H1 (cell line): ENCODE results near the gene EPB41L4B. TPM values are rescaled to one million over a fixed set of nuclear protein-coding genes. Genes with fewer than 3 reads are reported as not detected.

ENCODE experiments used
- CTCF ChIA-PET: fragments of 300-600 bp; sonication (Branson Sonifier 250); formaldehyde crosslinking; loops from one replicate; lab custom pipeline; 2021; ENCODE audit not compliant: partially characterized antibody; lab: Charles Lee
- POLR2A ChIA-PET: fragments of 300-600 bp; sonication (Branson Sonifier 250); formaldehyde crosslinking; loops from one replicate; lab custom pipeline; 2021; ENCODE audit warnings: inconsistent platforms; ENCODE audit not compliant: partially characterized antibody; lab: Charles Lee
- DNase-seq, 2 experiments: peaks; one replicate each; pipeline versions ENCODE4 v3.0.0 to v3.0.0-alpha.2; 2010 to 2022; ENCODE audit warnings: low spot score in 2 of 2, low read depth in 1 of 2, mixed read lengths in 1 of 2
- FAIRE-seq: peaks from 2 replicates; lab custom pipeline; 2011; peaks lifted over from hg19 to GRCh38; lab: Jason Lieb, UNC
- H2AFZ ChIP-seq: 2 replicates; pipeline ENCODE4 v1.8.1; 2012; ENCODE audit warnings: low read length, inconsistent platforms
- H2AK5ac ChIP-seq: 2 replicates; pipeline ENCODE4 v1.6.1; 2013; ENCODE audit warnings: low read depth, low read length
- H2BK120ac ChIP-seq: replicated peaks from 2 replicates; pipeline ENCODE3; 2013; ENCODE audit warnings: low read depth, low read length, inconsistent platforms
- H2BK12ac ChIP-seq: 2 replicates; pipeline ENCODE4 v1.6.1; 2013; ENCODE audit warnings: low read depth, low read length
- H2BK15ac ChIP-seq: 2 replicates; pipeline ENCODE4 v1.6.1; 2013; ENCODE audit warnings: low read length
- H2BK20ac ChIP-seq: 2 replicates; pipeline ENCODE4 v1.6.1; 2013; ENCODE audit warnings: low read length
- H2BK5ac ChIP-seq: 2 replicates; pipeline ENCODE4 v1.6.1; 2013; ENCODE audit warnings: low read depth, low read length
- H3K14ac ChIP-seq: 2 replicates; pipeline ENCODE4 v1.6.1; 2013; ENCODE audit warnings: inconsistent platforms; ENCODE audit not compliant: insufficient read length
- H3K18ac ChIP-seq: 2 replicates; pipeline ENCODE4 v1.6.1; 2013; ENCODE audit warnings: low read length; ENCODE audit errors: extremely low read depth
- H3K23ac ChIP-seq: 2 replicates; pipeline ENCODE4 v1.6.1; 2013; ENCODE audit warnings: inconsistent platforms; ENCODE audit not compliant: insufficient read length
- H3K23me2 ChIP-seq: 2 replicates; pipeline ENCODE4 v1.6.1; 2013; ENCODE audit warnings: low read depth, low read length
- H3K27ac ChIP-seq: 2 replicates; pipeline ENCODE4 v1.6.1; 2011; ENCODE audit warnings: low read depth, low read length, inconsistent platforms
- H3K27me3 ChIP-seq, 4 experiments: replicated peaks in 1 of 4; 1 replicate in 1 of 4; 2 replicates in 3 of 4; pipeline versions ENCODE4 v1.6.1 to v1.8.1; 2011 to 2013; ENCODE audit warnings: low read length in 3 of 4, mild to moderate bottlenecking in 3 of 4, inconsistent platforms in 2 of 4, mixed read lengths in 2 of 4, moderate library complexity in 1 of 4; ENCODE audit not compliant: control insufficient read depth in 3 of 4, insufficient read depth in 3 of 4; ENCODE audit errors: extremely low read depth in 1 of 4
- H3K36me3 ChIP-seq, 4 experiments: 2 replicates each; pipeline versions ENCODE4 v1.6.1 to v1.8.1; 2011 to 2013; ENCODE audit warnings: mild to moderate bottlenecking in 4 of 4, low read length in 3 of 4, moderate library complexity in 2 of 4, control low read depth in 1 of 4, inconsistent platforms in 1 of 4; ENCODE audit not compliant: insufficient read depth in 4 of 4, control insufficient read depth in 2 of 4
- H3K4ac ChIP-seq: replicated peaks from 2 replicates; pipeline ENCODE3; 2013; ENCODE audit warnings: low read length, low read depth, mixed read lengths, inconsistent platforms; ENCODE audit not compliant: insufficient read length
- H3K4me1 ChIP-seq, 4 experiments: replicated peaks in 1 of 4; 1 replicate in 1 of 4; 2 replicates in 3 of 4; pipeline versions ENCODE4 v1.6.1 to v1.8.1; 2011 to 2013; ENCODE audit warnings: low read length in 3 of 4, inconsistent platforms in 2 of 4, mixed read lengths in 1 of 4; ENCODE audit not compliant: insufficient read depth in 4 of 4, control insufficient read depth in 3 of 4
- H3K4me2 ChIP-seq, 2 experiments: 2 replicates each; pipeline versions ENCODE4 v1.6.1 to v1.8.1; 2011 to 2013; ENCODE audit warnings: low read depth in 2 of 2, low read length in 2 of 2, control low read depth in 1 of 2, inconsistent platforms in 1 of 2, mild to moderate bottlenecking in 1 of 2; ENCODE audit not compliant: insufficient read depth in 1 of 2
- H3K4me3 ChIP-seq, 4 experiments: fragments of 200-600, 300-600 bp in 1 of 4; sonication (generic), shearing (Covaris generic), sonication (Bioruptor Twin) in 1 of 4; 2 replicates each; pipeline versions ENCODE4 v1.5.1 to v1.8.1; 2011 to 2016; ENCODE audit warnings: low read length in 4 of 4, low read depth in 3 of 4, control low read depth in 2 of 4, inconsistent platforms in 2 of 4, mild to moderate bottlenecking in 2 of 4, mixed read lengths in 1 of 4, moderate library complexity in 1 of 4; ENCODE audit not compliant: insufficient read depth in 2 of 4; ENCODE audit errors: extremely low read depth in 1 of 4
- H3K56ac ChIP-seq: replicated peaks from 2 replicates; pipeline ENCODE3; 2013; ENCODE audit warnings: low read depth, mild to moderate bottlenecking, mixed read lengths, low read length, inconsistent platforms; ENCODE audit not compliant: insufficient read length
- H3K79me1 ChIP-seq: 2 replicates; pipeline ENCODE4 v1.6.1; 2013; ENCODE audit warnings: low read depth, low read length, control low read depth
- H3K79me2 ChIP-seq, 2 experiments: 2 replicates each; pipeline versions ENCODE4 v1.6.1 to v1.8.1; 2012 to 2013; ENCODE audit warnings: low read length in 2 of 2, mild to moderate bottlenecking in 2 of 2, inconsistent platforms in 1 of 2; ENCODE audit not compliant: insufficient read depth in 2 of 2, control insufficient read depth in 1 of 2
- H3K9ac ChIP-seq, 4 experiments: replicated peaks in 1 of 4; 1 replicate in 1 of 4; 2 replicates in 3 of 4; pipeline versions ENCODE4 v1.6.1 to v1.8.1; 2011 to 2013; ENCODE audit warnings: low read depth in 3 of 4, low read length in 3 of 4, control low read depth in 2 of 4, mild to moderate bottlenecking in 2 of 4, moderate library complexity in 2 of 4, inconsistent platforms in 1 of 4; ENCODE audit errors: extremely low read depth in 1 of 4
- H3K9me3 ChIP-seq, 2 experiments: 2 replicates each; pipeline versions ENCODE4 v1.6.1 to v1.8.1; 2012 to 2013; ENCODE audit warnings: mild to moderate bottlenecking in 2 of 2, moderate library complexity in 2 of 2, control low read depth in 1 of 2, inconsistent platforms in 1 of 2, low read depth in 1 of 2, low read length in 1 of 2, mixed read lengths in 1 of 2; ENCODE audit not compliant: insufficient read depth in 2 of 2
- H4K20me1 ChIP-seq, 2 experiments: replicated peaks in 1 of 2; 2 replicates each; pipeline versions ENCODE3 to v1.8.1; 2011 to 2013; ENCODE audit warnings: inconsistent platforms in 2 of 2, low read length in 2 of 2, mild to moderate bottlenecking in 1 of 2; ENCODE audit not compliant: insufficient read depth in 2 of 2, control insufficient read depth in 1 of 2
- H4K5ac ChIP-seq: 2 replicates; pipeline ENCODE4 v1.6.1; 2013; ENCODE audit warnings: low read length, low read depth, mixed read lengths, inconsistent platforms; ENCODE audit not compliant: insufficient read length
- H4K8ac ChIP-seq: 2 replicates; pipeline ENCODE4 v1.8.0; 2013; ENCODE audit warnings: mild to moderate bottlenecking, moderate library complexity, low read length, inconsistent platforms; ENCODE audit not compliant: insufficient read depth; ENCODE audit errors: extremely low read depth
- H4K91ac ChIP-seq: replicated peaks from 2 replicates; pipeline ENCODE3; 2013; ENCODE audit warnings: low read length, mixed read lengths, inconsistent platforms; ENCODE audit not compliant: insufficient read length
- ZNF274 ChIP-seq: IDR thresholded peaks from 2 replicates; pipeline ENCODE4 v1.7.0; 2012; ENCODE audit warnings: low read length, borderline replicate concordance; ENCODE audit errors: extremely low read depth
- WGBS, 2 experiments: shearing (Covaris generic) in 1 of 2; methylation state at CpG; one replicate each; pipeline versions ENCODE4 v1.1.6 to v1.1.7; 2013 to 2015; ENCODE audit warnings: low lambda C conversion rate in 2 of 2, mixed read lengths in 2 of 2, inconsistent platforms in 1 of 2, low coverage in 1 of 2, missing lambda C conversion rate in 1 of 2; ENCODE audit not compliant: insufficient replicate concordance in 2 of 2, insufficient coverage in 1 of 2, insufficient read length in 1 of 2; ENCODE audit errors: extremely low coverage in 1 of 2, missing lambda C conversion rate in 1 of 2; 5-methylcytosine and 5-hydroxymethylcytosine counted together
- polyA plus RNA-seq, 7 experiments: library from polyadenylated mRNA; depleted of rRNA in 3 of 7; stranded (reverse) in 5 of 7; unstranded in 2 of 7; fragments of >200 nt in 5 of 7; fragments of 200-250 nt in 2 of 7; gene quantifications; 1 replicate in 5 of 7; 2 replicates in 1 of 7; 4 replicates in 1 of 7; pipeline versions ENCODE4 v1.2.1 to v1.2.3, GENCODE V29; 2011 to 2013; ENCODE audit warnings: missing spikeins in 2 of 7, mixed read lengths in 2 of 7
- total RNA-seq: library from RNA; stranded (reverse); fragmentation: NEBNext Ultra II Directional; extraction: Animal tissue kit (Norgen Biotek cat#: 25700); gene quantifications from 2 replicates; pipeline ENCODE4 v1.2.1, GENCODE V29; 2021

Gene EPB41L4B
- total and polyA plus RNA-seq, 2 of the 8 experiments (the other 6 are each of a cell fraction or from before 2014, with no cell fraction given), result 11.9 to 25.0 TPM

DNA sequence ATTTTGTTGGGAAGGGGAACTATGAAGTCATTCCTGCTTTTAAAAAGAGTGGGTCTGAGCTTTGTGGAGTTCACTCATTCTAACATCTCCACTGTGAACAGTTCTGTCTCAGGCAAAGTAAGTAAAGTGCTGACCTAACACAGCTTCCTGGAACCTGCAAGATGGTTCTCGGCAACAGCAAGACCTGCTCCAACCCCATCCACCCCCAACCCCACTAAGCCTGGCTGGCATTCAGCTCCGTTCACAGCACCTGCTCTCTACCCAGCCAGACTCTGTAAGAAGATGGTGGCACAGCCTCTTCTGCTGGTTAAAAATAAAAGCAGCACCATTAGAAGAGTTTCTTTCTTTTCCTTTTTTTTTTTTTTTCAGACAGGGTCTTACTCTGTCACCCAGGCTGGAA, 42.0 kb downstream of the EPB41L4B start:
- FAIRE-seq, result no peak

More for the DNA sequence above, 42.0 kb downstream of the EPB41L4B start:
- Histone ChIP-seq H3K56ac (no peak overlapping the region), H3K9me3 (no peaks in the 10 kb centered on the region), H3K23ac (no peak overlapping the region), H4K5ac (no peak overlapping the region), H3K27ac (no peak overlapping the region), H3K36me3 (0 out of 8 replicates have a peak, but pooled peaks cover 0 to 2% (median 0%) of the 10 kb centered on the region in 4 experiments), H3K4me1 (no peaks in the 10 kb centered on the region; a peak in 1 of 7 replicates), H3K23me2 (no peaks in the 10 kb centered on the region), H3K27me3 (no peaks in the 10 kb centered on the region), H2AK5ac (no peak overlapping the region), H3K4me3 (no peak overlapping the region), H4K8ac (no peak overlapping the region), H3K18ac (no peak overlapping the region), H3K4me2 (no peak overlapping the region), H2BK20ac (no peak overlapping the region), H2BK12ac (no peak overlapping the region), H4K20me1 (peaks cover 2 to 9% of the 10 kb centered on the region in 2 experiments), H2BK5ac (no peak overlapping the region), H3K9ac (no peak overlapping the region), H2BK15ac (no peak overlapping the region), H3K14ac (no peak overlapping the region), H3K4ac (no peak overlapping the region), H2AFZ (no peak overlapping the region), H2BK120ac (no peak overlapping the region), H3K79me2 (peaks cover 6 to 37% of the 10 kb centered on the region in 2 experiments), H4K91ac (no peak overlapping the region), H3K79me1 (peaks cover 7% of the 10 kb centered on the region)
- 88% methylated on average over 2 of the region's 2 CpGs; no CpG with 5 or more reads in 1 of the 2 experiments for WGBS, 2 experiments
- DNase-seq, result no peak
- POLR2A ChIA-PET, result interaction anchor here (0.8 to 1.6 kb wide), 2 partner anchors 9 to 40 kb away, joined by 3 to 4 read pairs; no protein-coding TSS in a partner anchor
- CTCF ChIA-PET, result interaction anchor here (0.8 to 1.1 kb wide), 3 partner anchors 10 to 67 kb away, joined by 3 to 4 read pairs (median 3); no protein-coding TSS in a partner anchor
- no peak for TF ChIP-seq ZNF274
